Liver (tissue), 9 donors: Measurements from ENCODE around the gene NGRN. TPM values are rescaled to one million over a fixed set of nuclear protein-coding genes. Genes with fewer than 3 reads are reported as not detected.

Source experiments
- DNase-seq: peaks from one replicate; pipeline ENCODE4 v3.0.0-alpha.2; 2017; ENCODE audit warnings: low spot score
- H3K27ac ChIP-seq, 2 donors: one replicate each; pipeline ENCODE4 v1.7.0; 2013; ENCODE audit warnings: inconsistent platforms in 2 of 2, low read length in 2 of 2, control low read depth in 1 of 2, low read depth in 1 of 2, mild to moderate bottlenecking in 1 of 2
- H3K27me3 ChIP-seq, 4 donors: one replicate each; pipeline versions ENCODE4 v1.6.1 to v1.7.0; 2013; ENCODE audit warnings: low read length in 3 of 4, inconsistent platforms in 1 of 4, mild to moderate bottlenecking in 1 of 4, moderate library complexity in 1 of 4; ENCODE audit not compliant: control insufficient read depth in 4 of 4, insufficient read depth in 4 of 4
- H3K36me3 ChIP-seq, 4 donors: one replicate each; pipeline versions ENCODE4 v1.6.1 to v1.7.0; 2013; ENCODE audit warnings: low read length in 3 of 4, mild to moderate bottlenecking in 3 of 4, low read depth in 1 of 4, moderate library complexity in 1 of 4; ENCODE audit not compliant: control insufficient read depth in 4 of 4, insufficient read depth in 3 of 4
- H3K4me1 ChIP-seq, 4 donors: one replicate each; pipeline versions ENCODE4 v1.6.1 to v1.7.0; 2013; ENCODE audit warnings: low read length in 3 of 4, mild to moderate bottlenecking in 3 of 4, moderate library complexity in 1 of 4; ENCODE audit not compliant: control insufficient read depth in 4 of 4, insufficient read depth in 4 of 4
- H3K4me3 ChIP-seq, 3 donors: one replicate each; pipeline versions ENCODE4 v1.6.1 to v1.7.0; 2013; ENCODE audit warnings: low read length in 3 of 3, control low read depth in 1 of 3, low read depth in 1 of 3, mild to moderate bottlenecking in 1 of 3
- H3K9ac ChIP-seq, 2 donors: one replicate each; pipeline ENCODE4 v1.7.0; 2013; ENCODE audit warnings: low read length in 2 of 2, mild to moderate bottlenecking in 2 of 2, moderate library complexity in 2 of 2, control low read depth in 1 of 2, low read depth in 1 of 2
- H3K9me3 ChIP-seq, 4 donors: one replicate each; pipeline versions ENCODE4 v1.6.1 to v1.7.0; 2013; ENCODE audit warnings: low read length in 3 of 4; ENCODE audit not compliant: control insufficient read depth in 4 of 4
- ATF3 ChIP-seq: IDR thresholded peaks from 2 replicates; pipeline ENCODE4 v1.6.1; 2016; ENCODE audit warnings: antibody characterized with exemption
- CTCF ChIP-seq: fragments of 150-350 bp; IDR thresholded peaks from 2 replicates; pipeline ENCODE4 v1.5.1; 2017; ENCODE audit warnings: improper control_type of control experiment, low read depth, low read length; ENCODE audit not compliant: missing input control
- EGR1 ChIP-seq, 2 donors: IDR thresholded peaks; 2 replicates each; pipeline ENCODE4 v1.6.1; 2016 to 2018; ENCODE audit warnings: antibody characterized with exemption in 2 of 2, low read depth in 2 of 2
- FOXA1 ChIP-seq: IDR thresholded peaks from 2 replicates; pipeline ENCODE4 v1.6.1; 2016; ENCODE audit warnings: antibody characterized with exemption
- FOXA2 ChIP-seq: IDR thresholded peaks from 2 replicates; pipeline ENCODE4 v1.6.1; 2016; ENCODE audit warnings: antibody characterized with exemption
- GABPA ChIP-seq, 2 donors: IDR thresholded peaks in 1 of 2; conservative IDR thresholded peaks in 1 of 2; 2 replicates each; pipeline ENCODE4 v1.6.1; 2016; ENCODE audit warnings: antibody characterized with exemption in 2 of 2, mild to moderate bottlenecking in 1 of 2, moderate library complexity in 1 of 2
- HNF4A ChIP-seq, 2 donors: conservative IDR thresholded peaks; 2 replicates each; pipeline ENCODE4 v1.6.1; 2016; ENCODE audit warnings: antibody characterized with exemption in 2 of 2, mild to moderate bottlenecking in 2 of 2
- HNF4G ChIP-seq: IDR thresholded peaks from 2 replicates; pipeline ENCODE4 v1.6.1; 2016; ENCODE audit warnings: antibody characterized with exemption
- JUND ChIP-seq, 2 donors: IDR thresholded peaks; 2 replicates each; pipeline ENCODE4 v1.6.1; 2016; ENCODE audit warnings: antibody characterized with exemption in 2 of 2
- MAX ChIP-seq: IDR thresholded peaks from 2 replicates; pipeline ENCODE4 v1.6.1; 2016; ENCODE audit warnings: antibody characterized with exemption
- NR2F2 ChIP-seq: IDR thresholded peaks from 2 replicates; pipeline ENCODE4 v1.6.1; 2016; ENCODE audit warnings: antibody characterized with exemption
- RAD21 ChIP-seq, 2 donors: IDR thresholded peaks; 2 replicates each; pipeline ENCODE4 v1.6.1; 2016; ENCODE audit warnings: antibody characterized with exemption in 2 of 2, mild to moderate bottlenecking in 2 of 2
- REST ChIP-seq: IDR thresholded peaks from 2 replicates; pipeline ENCODE4 v1.6.1; 2016; ENCODE audit warnings: antibody characterized with exemption, mild to moderate bottlenecking
- RXRA ChIP-seq, 2 donors: IDR thresholded peaks; 2 replicates each; pipeline ENCODE4 v1.6.1; 2017 to 2018; ENCODE audit warnings: antibody characterized with exemption in 2 of 2, mild to moderate bottlenecking in 1 of 2
- SP1 ChIP-seq: IDR thresholded peaks from 2 replicates; pipeline ENCODE4 v1.6.1; 2018; ENCODE audit warnings: antibody characterized with exemption, mild to moderate bottlenecking
- TAF1 ChIP-seq: conservative IDR thresholded peaks from 2 replicates; pipeline ENCODE4 v1.6.1; 2016; ENCODE audit warnings: antibody characterized with exemption, mild to moderate bottlenecking
- YY1 ChIP-seq: IDR thresholded peaks from 2 replicates; pipeline ENCODE4 v1.6.1; 2016; ENCODE audit warnings: antibody characterized with exemption, mild to moderate bottlenecking
- ZBTB33 ChIP-seq: IDR thresholded peaks from 2 replicates; pipeline ENCODE4 v1.6.1; 2016; ENCODE audit warnings: antibody characterized with exemption
- WGBS: extraction: QIAGEN DNeasy Blood & Tissue Kit; methylation state at CpG from one replicate; pipeline ENCODE4 v1.1.7; 2013; 5-methylcytosine and 5-hydroxymethylcytosine counted together
- polyA plus RNA-seq, 2 donors: library from polyadenylated mRNA; stranded (reverse) in 1 of 2; unstranded in 1 of 2; fragments of 200-250 nt in 1 of 2; fragments of >200 nt in 1 of 2; fragmentation: Nextera tagmentation in 1 of 2; extraction: Ambion mirVana in 1 of 2; gene quantifications; one replicate each; pipeline versions ENCODE4 v1.2.1 to v1.2.3, GENCODE V29; 2013 to 2015
- total RNA-seq, 2 donors: library from RNA; depleted of rRNA; stranded (reverse); fragments of >200 nt; gene quantifications; one replicate each; pipeline ENCODE4 v1.2.3, GENCODE V29; 2014
- donor health status: healthy.
- donor health status: healthy.
- donor health status: healthy.
- donor health status: healthy.
- donor health status: healthy.

Gene NGRN
- total and polyA plus RNA-seq, 4 donors = 22.8 to 26.6 (median 24.9) TPM

- peaks cover 5 to 15% (median 8%) of the 10 kb centered on the region in 4 donors for H3K36me3 ChIP-seq
- no peak overlapping the region for H3K9ac ChIP-seq
- no peak for DNase-seq
- H3K4me3 ChIP-seq = no peak overlapping the region
- 84% methylated on average over 22 of the region's 22 CpGs for WGBS
- no peak overlapping the region for H3K27ac ChIP-seq
- no peaks in the 10 kb centered on the region for H3K9me3 ChIP-seq
- no peaks in the 10 kb centered on the region for H3K4me1 ChIP-seq
- H3K27me3 ChIP-seq = no peaks in the 10 kb centered on the region
- TF ChIP-seq CTCF (no peak), EGR1 (IDR thresholded peaks at IDR 0.05; ENCODE audit: low read depth in 2 of 2) (no peak), YY1 (no peak), FOXA1 (no peak), ATF3 (no peak), HNF4G (no peak), SP1 (no peak), GABPA (IDR thresholded peaks at IDR 0.05 in 1 of 2, conservative IDR thresholded peaks at IDR 0.05 in 1 of 2) (no peak), HNF4A (conservative IDR thresholded peaks at IDR 0.05) (no peak), ZBTB33 (no peak), MAX (no peak), RXRA (IDR thresholded peaks at IDR 0.05) (no peak), FOXA2 (no peak)
Measured at GRCh38 chr15:90241343-90242192, 23.9 kb upstream of the NGRN start.

GRCh38 chr15:90243943-90244639 is 21.4 kb upstream of the NGRN start:
- H3K4me3 ChIP-seq = no peak overlapping the region
- no peak overlapping the region for H3K9ac ChIP-seq
- peaks cover 0 to 4% (median 1%) of the 10 kb centered on the region in 4 donors for H3K4me1 ChIP-seq
- 85% methylated on average over 10 of the region's 10 CpGs for whole genome bisulfite sequencing
- H3K27ac ChIP-seq = no peak overlapping the region
- no peak for DNase-seq
- no peaks in the 10 kb centered on the region for H3K27me3 ChIP-seq
- H3K36me3 ChIP-seq = peaks cover 0 to 7% (median 2%) of the 10 kb centered on the region in 4 donors
- no peaks in the 10 kb centered on the region for H3K9me3 ChIP-seq
- no peak for TF ChIP-seq SP1
- TF ChIP-seq TAF1 = no peak
- TF ChIP-seq FOXA2 = no peak
- no peak for TF ChIP-seq EGR1 (IDR thresholded peaks at IDR 0.05; ENCODE audit: low read depth in 2 of 2)
- no peak for TF ChIP-seq ATF3
- no peak for TF ChIP-seq MAX
- TF ChIP-seq JUND (IDR thresholded peaks at IDR 0.05) = no peak
- TF ChIP-seq HNF4A (conservative IDR thresholded peaks at IDR 0.05) = no peak
- no peak for TF ChIP-seq FOXA1
- no peak for TF ChIP-seq REST
- no peak for TF ChIP-seq NR2F2
- no peak for TF ChIP-seq RAD21 (IDR thresholded peaks at IDR 0.05)
- TF ChIP-seq CTCF = no peak
